Chondrocyte (in vitro differentiated cells): ENCODE data around the gene PLCG2. TPM values are rescaled to one million over a fixed set of nuclear protein-coding genes. Genes with fewer than 3 reads are reported as not detected.

Source experiments
- DNase-seq: peaks from one replicate; pipeline ENCODE4 v3.0.0; 2021; ENCODE audit warnings: mixed read lengths, low spot score
- H3K27ac Mint-ChIP-seq: one replicate; pipeline ENCODE4 v1.8.0; 2021; ENCODE audit warnings: mild to moderate bottlenecking, moderate library complexity, mixed read lengths; ENCODE audit not compliant: unreplicated experiment
- H3K27me3 Mint-ChIP-seq: 2 replicates; pipeline ENCODE4 v1.8.0; 2021; ENCODE audit warnings: low read depth, mixed read lengths
- H3K36me3 Mint-ChIP-seq: 2 replicates; pipeline ENCODE4 v1.8.0; 2021; ENCODE audit warnings: low read depth, mixed read lengths
- H3K4me1 Mint-ChIP-seq: 2 replicates; pipeline ENCODE4 v1.8.0; 2021; ENCODE audit warnings: low read depth, mild to moderate bottlenecking, mixed read lengths
- H3K4me3 Mint-ChIP-seq: one replicate; pipeline ENCODE4 v1.8.0; 2021; ENCODE audit warnings: mild to moderate bottlenecking, moderate library complexity, mixed read lengths; ENCODE audit not compliant: unreplicated experiment
- H3K9me3 Mint-ChIP-seq: 2 replicates; pipeline ENCODE4 v1.8.0; 2021; ENCODE audit warnings: low read depth, mixed read lengths
- CTCF ChIP-seq: fragments of 200-600 bp; sonication (generic); IDR thresholded peaks from 2 replicates; pipeline ENCODE4 v1.5.0; 2021; ENCODE audit warnings: antibody characterized with exemption, mild to moderate bottlenecking, moderate library complexity
- total RNA-seq: library from RNA; stranded (reverse); gene quantifications from 3 replicates; pipeline ENCODE4 v1.2.1, GENCODE V29; 2021

The PLCG2 gene
- total RNA-seq, 1 donor from 2014 or later: 1.1 TPM

- no peaks in the 10 kb centered on the region for H3K9me3 Mint-ChIP-seq
- no peak overlapping the region for H3K27ac Mint-ChIP-seq
- no peaks in the 10 kb centered on the region for H3K36me3 Mint-ChIP-seq
- H3K27me3 Mint-ChIP-seq: peaks cover 54% of the 10 kb centered on the region
- TF ChIP-seq CTCF: no peak
- H3K4me1 Mint-ChIP-seq: no peaks in the 10 kb centered on the region
- DNase-seq: no peak
- H3K4me3 Mint-ChIP-seq: no peak overlapping the region
These were observed 81.5 kb downstream of the PLCG2 start for GRCh38 chr16:81860287-81861266.

GRCh38 chr16:81861503-81861902, 82.4 kb downstream of the PLCG2 start:
- H3K36me3 Mint-ChIP-seq: no peaks in the 10 kb centered on the region
- no peak for TF ChIP-seq CTCF
- H3K27me3 Mint-ChIP-seq: peaks cover 48% of the 10 kb centered on the region
- DNase-seq: no peak
- H3K4me1 Mint-ChIP-seq: no peaks in the 10 kb centered on the region
- no peak overlapping the region for H3K27ac Mint-ChIP-seq
- no peak overlapping the region for H3K4me3 Mint-ChIP-seq
- H3K9me3 Mint-ChIP-seq: no peaks in the 10 kb centered on the region

GRCh38 chr16:81861915-81862314, 82.8 kb downstream of the PLCG2 start:
- H3K4me1 Mint-ChIP-seq: no peaks in the 10 kb centered on the region
- H3K27me3 Mint-ChIP-seq: peaks cover 47% of the 10 kb centered on the region
- TF ChIP-seq CTCF: no peak
- no peak overlapping the region for H3K4me3 Mint-ChIP-seq
- H3K36me3 Mint-ChIP-seq: no peaks in the 10 kb centered on the region
- H3K27ac Mint-ChIP-seq: no peak overlapping the region
- H3K9me3 Mint-ChIP-seq: no peaks in the 10 kb centered on the region
- DNase-seq: no peak

- no peaks in the 10 kb centered on the region for H3K4me1 Mint-ChIP-seq
- no peak overlapping the region for H3K27ac Mint-ChIP-seq
- DNase-seq: no peak
- no peak for TF ChIP-seq CTCF
- H3K4me3 Mint-ChIP-seq: no peak overlapping the region
- H3K36me3 Mint-ChIP-seq: no peaks in the 10 kb centered on the region
- no peaks in the 10 kb centered on the region for H3K9me3 Mint-ChIP-seq
- H3K27me3 Mint-ChIP-seq: peaks cover 52% of the 10 kb centered on the region
These were observed 84.7 kb downstream of the PLCG2 start for GRCh38 chr16:81863630-81864352.

- no peak for TF ChIP-seq CTCF
- no peaks in the 10 kb centered on the region for H3K9me3 Mint-ChIP-seq
- no peak overlapping the region for H3K27ac Mint-ChIP-seq
- no peak overlapping the region for H3K4me3 Mint-ChIP-seq
- no peak for DNase-seq
- no peaks in the 10 kb centered on the region for H3K36me3 Mint-ChIP-seq
- no peaks in the 10 kb centered on the region for H3K4me1 Mint-ChIP-seq
- peaks cover 56% of the 10 kb centered on the region for H3K27me3 Mint-ChIP-seq
These were observed 85.7 kb downstream of the PLCG2 start for GRCh38 chr16:81864646-81865382.
